GM19455 (cell line): ENCODE data around the gene PLEKHH3.

Source experiments
- ATAC-seq: cut with Tn5 transposase; IDR thresholded peaks from one replicate; pipeline ENCODE4 v1.9.1; 2021; ENCODE audit not compliant: unreplicated experiment

Gene PLEKHH3

DNA sequence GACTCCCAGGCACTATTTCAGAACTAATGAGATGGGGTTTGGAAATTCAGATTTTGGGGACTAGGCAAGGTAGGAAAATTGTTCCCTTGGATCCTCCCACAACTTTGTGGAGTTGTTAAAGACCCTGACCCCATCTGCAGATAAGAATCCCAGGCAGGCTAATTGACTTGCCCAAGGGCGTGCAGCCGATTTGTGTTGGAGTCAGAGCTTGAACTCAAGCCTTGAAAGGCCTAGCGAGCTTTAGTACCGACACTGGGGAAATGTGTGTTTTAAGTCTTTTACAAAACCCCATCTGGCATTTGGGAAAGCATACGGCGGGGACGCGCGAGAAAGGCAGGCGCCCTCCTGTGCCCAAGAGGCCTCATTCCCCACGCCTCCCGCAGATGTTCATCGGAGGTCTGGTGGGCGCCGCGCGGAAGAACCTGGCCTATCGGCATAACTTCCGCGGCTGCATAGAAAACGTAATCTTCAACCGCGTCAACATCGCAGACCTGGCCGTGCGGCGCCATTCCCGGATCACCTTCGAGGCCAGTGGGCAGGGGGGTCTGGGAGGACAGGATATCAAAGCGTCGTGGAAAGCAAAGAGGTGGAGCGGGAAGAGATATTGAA, 9.8 kb upstream of the PLEKHH3 start:
- ATAC-seq = no peak

DNA sequence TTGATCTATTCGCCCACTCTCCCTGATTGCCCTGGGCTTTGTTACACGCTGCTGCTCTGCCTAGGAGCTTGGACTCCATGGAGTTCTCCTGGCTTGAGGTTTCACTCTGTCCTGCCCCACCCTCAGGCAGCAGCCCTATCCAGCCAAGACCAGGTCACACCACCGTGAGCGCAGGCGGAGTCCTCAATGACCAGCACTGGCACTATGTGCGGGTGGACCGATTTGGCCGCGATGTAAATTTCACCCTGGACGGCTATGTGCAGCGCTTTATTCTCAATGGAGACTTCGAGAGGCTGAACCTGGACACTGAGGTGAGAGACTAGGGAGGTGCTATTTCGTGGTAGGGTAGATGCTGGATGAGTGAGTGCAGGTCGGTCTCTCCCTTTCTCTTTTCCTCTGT, 9.0 kb upstream of the PLEKHH3 start:
- no peak for ATAC-seq

DNA sequence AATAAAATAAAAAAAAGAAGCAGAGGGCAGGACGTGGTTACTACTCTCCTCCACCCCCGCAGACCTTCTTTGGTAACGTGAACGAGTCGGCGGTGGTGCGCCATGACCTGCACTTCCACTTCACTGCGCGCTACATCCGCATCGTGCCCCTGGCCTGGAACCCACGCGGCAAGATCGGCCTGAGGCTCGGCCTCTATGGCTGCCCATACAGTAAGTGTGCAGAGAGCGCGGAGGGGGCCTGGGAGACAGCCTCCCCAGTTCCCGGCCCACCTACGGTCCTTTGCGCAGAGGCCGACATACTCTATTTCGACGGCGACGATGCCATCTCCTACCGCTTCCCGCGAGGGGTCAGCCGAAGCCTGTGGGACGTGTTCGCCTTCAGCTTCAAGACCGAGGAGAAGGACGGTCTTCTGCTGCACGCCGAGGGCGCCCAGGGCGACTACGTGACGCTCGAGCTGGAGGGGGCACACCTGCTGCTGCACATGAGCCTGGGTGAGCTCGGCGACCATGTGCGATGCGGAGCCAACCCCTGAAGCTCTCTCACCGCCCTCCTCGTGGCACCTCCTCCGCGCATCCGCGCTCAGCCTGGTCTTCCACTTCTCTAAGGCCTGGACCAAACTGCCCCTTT, 8.2 kb upstream of the PLEKHH3 start:
- ATAC-seq = no peak

DNA sequence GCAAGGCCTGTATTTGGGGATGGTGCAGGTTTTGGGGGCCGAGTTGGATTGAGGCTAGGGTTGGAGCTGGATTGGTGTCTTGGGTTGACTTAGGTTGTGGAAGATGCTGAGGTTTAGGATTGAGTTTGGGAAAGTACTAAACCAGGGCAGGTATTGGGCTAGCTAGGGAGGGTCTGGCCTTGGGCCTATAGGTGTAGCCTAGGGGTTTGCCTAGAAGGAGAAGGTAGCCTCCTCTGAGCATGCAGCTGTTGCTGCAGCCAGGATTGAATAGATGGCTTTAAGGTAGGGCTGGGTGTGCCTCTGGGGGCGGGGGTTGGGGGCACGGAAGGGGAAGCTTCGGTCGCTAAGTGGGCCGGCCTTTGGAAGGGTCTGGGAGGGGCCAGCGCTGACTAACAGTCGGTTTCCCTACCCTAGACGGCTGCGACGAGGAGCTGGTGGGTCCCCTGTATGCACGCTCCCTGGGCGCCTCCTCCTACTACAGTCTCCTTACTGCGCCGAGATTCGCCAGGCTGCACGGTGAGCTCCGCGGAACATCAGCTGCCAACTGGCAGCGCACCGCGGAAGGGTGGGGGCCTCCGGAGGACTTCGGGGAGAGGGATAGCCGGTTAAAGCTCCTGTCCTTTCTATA, 6.7 kb upstream of the PLEKHH3 start:
- ATAC-seq = no peak

DNA sequence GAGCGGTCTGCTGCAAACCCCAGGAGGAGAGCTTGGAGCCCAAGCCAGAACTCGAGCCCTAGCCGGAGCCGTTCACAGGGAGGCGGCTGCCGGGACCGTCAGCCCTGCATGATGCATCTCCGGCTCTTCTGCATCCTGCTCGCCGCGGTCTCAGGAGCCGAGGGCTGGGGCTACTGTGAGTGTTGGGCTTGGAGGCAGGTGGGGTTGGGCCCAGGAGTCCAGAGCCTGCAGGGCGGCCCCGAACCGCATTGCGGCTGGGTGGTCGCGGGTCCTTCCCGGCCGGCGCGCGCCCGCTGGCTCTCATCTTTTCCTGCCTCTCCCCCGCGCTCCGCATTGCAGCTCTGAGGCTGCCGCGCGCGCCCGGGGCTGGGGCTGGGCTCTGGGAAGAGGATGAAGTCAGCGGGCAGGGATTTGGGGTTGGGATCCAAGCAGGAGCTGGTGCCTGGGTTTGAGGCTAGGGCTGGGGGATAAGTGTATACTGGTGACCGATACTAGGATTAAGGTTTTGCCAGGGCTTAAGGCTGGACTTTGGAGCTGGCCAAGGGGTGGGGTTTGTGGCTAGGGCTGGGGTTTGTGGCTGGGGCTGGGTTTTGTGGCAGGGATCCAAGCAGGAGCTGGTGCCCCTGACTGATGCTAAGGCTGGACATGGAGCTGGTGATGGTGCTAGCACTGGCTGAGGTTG, 6.1 kb upstream of the PLEKHH3 start:
- ATAC-seq = no peak

DNA sequence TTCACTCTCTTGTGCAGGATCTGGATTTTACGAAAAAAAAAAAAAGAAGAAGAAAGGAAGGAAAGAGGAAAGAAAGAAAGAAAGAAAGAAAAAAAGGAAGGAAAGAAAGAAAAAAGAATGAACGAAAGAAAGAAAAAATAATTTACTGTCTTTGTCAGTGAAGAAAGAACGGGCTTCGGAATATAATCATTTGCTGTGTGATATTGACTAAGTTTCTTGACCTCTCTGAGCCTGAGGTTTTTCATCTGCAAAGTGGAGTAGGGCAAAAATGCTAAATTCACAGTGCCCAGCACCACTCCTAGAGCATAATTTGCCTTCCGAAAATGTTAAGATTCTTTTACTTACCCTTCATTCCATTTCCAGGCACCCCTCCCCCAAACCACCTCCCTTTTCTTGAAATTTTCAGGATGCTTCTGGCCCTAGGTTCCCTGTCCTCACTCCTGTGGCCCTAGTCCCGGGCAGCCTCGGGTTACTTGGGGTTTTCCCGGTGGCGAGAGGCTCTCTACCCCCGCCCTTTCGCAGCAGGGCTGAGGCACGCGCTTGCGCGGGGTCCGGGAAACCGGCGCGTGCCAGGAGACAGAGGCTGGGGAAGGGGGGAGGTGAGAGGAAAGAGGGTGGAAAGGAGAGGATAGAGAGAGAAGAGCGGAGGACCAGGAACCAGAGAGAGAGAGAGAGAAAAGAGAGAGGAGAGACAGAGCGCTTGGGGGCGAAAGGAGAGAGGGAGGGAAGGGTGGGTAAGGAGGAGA, 5.4 kb upstream of the PLEKHH3 start, which contains the start of gene CNTNAP1:
TSS of gene CNTNAP1 (plus strand) at position 556 of the 746 bp plus-strand sequence. CDS start 299 bp downstream, outside the sequence.
- ATAC-seq = no peak

DNA sequence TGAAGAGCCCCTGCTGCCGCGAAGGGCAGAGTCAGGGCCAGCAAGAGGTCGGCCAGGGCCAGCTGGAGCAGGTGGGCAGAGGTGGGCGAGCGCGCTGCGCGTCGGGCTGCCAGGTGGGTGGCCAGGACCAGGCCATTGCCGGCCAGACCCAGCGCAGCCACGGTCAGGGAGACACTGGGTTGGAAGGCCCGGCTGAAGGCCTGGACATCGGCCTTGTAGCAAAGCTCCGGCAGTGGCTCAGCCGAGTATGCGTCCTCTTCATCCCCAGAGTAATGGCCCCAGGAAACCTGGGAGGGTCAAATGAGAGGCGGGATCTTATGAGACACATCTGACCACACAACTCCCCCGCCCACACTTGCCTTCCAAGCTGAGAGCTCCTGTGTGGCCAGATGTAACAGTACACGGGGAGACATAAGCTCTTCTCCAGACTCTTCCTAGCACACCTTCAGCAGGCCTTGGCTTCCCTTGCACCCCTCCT, 3.6 kb upstream of the PLEKHH3 start:
- ATAC-seq = no peak

DNA sequence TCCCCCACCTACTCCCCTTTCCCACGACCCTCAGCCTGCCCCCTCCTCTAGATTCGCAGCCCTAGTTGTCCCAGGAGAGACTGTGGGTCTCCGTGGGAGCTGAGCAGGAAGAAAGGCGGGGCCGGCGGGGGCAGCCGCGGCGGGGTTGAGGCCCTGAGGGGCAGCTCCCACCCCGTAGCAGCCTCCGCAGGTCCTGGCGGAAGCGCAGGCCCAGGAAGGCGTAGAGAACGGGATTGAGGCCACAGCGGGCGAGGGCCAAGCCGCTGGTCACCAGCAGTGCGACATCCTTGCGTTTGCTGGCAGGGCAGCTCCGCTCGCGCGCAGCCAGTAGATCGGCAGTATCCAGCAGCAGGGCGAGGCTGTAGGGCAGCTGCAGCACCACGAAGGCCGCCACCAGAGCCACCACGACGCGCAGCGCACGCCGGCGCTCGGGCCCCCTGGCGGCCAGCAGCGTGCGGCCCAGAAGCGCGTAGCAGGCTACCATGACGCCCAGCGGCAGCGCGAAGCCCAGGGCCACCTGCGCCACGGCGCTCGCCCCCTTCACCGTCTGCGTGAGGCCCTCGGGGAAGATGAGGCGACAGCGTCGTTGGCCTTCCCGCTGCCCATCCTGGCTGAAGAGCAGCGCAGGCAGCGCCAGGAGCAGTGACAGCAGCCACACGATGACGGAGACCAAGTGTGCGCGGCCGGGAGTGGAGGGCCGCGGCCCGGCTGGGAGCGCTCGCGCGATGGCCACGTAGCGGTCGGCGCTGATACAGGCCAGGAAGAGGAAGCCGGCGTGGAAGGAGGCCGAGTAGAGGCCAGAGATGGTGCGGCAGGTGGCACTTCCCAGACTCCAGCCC, 2.9 kb upstream of the PLEKHH3 start:
- ATAC-seq = no peak

DNA sequence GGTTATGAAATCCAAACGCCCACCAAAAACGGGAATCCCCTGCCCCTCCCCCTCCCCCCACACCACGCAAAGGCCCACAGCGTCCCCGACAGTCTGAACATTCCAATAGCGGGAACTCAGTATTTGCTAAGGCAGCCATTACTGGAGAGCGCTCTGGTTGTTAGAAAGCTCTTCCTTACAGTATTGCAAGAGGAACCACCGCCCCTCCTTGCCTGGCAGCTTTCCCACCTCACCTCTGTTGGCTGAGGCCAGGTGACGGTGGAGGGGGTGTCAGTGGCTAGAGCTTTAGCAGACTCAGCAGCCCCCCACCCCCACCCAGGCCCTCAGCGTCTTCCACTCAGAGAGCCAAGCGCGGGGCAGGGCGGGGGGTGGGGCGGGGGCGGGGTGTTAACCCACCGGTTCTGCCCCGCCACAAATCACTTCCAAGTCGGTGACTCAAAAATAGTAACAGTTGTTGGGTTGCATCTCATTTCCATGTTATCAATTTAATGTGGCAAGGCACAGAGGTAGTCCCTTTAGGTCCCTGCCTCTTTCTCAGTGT, 2.2 kb upstream of the PLEKHH3 start:
- no peak for ATAC-seq

DNA sequence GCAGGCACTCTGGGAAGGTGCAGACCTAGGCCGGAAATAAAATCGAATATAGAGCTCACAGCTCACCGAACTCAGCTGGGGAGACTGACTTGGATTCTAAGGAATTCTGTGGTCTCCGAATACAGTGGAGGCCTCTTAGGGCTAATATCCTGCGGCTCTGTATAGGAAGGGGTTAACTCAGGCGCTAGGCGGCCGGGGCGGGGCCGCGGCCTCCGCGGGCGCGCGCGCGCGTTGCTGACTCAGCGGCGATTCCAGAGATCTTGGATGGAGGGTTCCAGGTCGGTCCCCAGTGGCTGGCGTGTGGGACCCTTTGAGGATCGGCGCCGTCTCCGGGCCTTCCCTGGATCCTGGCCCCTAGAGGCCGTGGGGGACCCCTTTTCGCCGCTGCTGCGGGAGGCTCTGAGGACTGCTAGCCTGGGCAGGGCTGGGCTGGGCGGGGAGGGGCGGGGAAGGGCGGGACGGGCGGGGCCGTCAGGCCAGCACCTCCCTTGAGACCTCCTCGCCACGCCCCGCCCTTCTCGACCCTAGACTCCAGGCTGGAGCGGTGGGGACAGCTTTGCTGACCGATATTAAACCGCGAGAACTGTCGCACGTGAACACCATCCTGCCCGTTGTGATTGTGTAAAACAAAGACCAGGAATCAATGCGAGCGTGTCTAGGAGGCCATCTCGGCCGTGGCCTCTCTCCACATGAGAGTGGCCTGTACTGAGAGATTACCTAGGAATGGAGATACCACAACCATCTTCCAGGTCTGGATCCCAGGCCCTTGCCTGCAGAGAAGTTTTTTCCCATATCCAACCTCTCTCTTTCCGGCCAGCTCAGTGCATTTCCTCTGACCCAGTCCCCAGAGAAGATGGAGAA, 1.4 kb upstream of the PLEKHH3 start:
- no peak for ATAC-seq

DNA sequence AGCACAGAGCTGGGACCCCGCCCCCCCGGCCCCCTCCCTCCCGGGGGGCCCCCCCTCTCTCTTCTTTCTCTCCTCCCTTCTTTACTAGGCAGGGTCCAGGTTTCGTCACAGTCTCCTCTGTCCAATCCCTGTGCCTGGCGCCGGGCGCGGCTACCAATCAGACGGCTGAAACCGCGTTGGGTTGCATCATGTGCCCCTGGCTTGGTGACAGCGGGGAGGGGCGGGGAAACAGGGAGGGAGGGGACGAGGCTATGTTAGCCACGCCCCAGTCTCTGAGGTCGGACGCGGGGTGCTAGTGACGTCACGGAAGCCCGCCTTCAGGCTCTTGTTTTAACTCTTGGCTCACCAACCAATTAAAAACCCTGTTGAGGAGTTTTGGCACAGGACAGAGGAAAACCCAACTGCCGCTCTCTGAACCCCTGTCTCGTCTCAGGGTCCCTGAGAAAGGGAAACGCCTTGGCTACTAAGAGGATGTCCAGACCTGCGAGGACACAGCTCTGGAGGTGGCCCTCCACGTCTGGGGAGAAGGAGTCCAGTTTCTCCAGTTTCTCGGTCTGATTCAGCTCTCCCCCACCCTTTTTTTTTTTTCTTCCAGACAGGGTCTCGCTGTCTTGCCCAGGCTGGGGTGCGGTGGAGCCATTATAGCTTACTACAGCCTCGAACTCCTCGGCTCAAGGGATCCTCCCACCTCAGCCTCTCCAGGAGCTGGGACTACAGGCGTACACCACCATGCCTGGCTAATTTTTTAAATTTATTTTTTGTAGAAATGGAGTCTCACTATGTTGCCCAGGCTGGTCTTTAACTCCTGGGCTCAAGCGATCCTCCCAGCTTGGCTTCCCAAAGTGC, 441 bp upstream of the PLEKHH3 start:
- peak; percentile 57 for ATAC-seq

DNA sequence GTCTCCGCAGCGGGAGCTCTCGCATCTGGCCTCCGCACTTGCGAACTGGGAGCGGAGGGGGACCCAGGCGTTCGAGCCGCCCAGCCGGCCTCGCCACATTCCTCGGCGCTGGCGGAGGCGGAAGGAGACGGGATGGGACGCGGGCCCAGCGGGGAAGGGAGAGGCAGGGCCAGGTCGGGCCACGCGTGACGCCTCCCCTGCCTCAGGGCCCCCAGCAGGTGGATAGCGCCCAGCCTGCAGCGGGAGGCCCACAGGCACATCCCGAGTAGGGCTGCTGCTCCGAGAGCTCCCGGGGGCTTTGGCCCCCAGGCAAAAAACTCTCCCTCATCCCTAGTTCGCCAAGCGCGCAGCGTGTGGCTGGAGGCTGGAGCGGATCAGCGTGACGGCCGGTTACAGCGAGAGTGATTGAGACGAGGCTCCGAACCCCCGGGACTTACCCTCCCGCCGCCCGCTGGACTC, 800 bp downstream of the PLEKHH3 start:
- no peak for ATAC-seq

DNA sequence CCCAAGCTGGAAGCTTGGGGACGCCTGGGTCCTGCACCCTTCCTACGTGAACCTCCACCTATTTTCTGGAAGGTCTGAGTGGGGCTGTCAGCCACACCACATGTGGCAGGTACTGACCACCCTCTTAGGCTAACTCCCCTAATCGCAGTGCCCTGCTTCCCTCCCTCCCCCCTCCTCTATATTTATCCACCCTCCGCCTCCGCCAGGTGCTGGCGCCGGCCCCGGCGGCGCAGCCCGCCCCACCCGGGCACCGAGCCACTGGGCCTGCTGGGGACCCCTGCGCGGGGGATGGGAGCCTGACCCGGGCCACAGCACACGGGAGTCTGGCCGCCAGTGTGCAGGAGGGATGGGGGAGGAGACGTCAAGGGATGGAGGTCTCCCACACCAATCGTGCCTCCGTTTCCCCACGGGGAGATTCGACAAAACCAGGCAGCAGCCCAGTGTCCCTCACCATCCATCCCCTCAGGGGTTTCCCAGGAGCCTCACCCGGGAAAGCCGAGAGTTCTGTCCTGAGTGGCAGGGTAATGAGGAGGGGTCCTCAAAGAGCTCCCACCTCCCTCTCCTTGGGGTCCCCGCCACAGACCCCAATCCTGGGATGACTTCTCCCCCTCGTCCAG, 1.3 kb downstream of the PLEKHH3 start:
- ATAC-seq = no peak

DNA sequence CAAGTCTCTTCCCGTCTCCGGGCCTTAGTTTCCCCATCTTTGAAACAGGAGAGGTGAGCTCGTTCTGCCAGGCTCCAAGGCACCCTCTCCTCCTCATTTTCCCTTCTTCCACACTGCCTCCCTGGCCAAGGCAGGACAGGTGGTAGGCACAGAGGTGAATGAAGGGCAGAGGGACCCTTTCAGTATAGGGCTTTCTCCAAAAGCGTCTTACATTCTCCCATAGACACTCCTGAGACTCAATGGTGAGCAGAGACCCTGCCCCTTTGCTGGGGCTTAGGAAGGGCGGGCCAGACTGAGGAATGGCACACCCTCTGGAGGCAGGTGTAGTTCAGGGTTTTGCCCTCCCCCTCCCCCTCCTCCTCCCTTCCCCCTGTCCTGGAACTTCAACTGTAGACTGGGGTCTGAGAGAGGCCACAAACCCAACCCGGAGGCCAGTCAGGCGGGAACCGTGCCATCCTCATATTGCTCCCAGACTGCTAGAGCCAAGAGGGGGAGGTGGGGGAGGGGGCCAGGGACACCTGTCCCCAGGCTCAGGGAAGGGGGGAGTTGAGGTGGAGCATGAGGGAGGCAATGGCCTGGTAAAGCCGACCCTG, 1.9 kb downstream of the PLEKHH3 start:
- no peak for ATAC-seq

DNA sequence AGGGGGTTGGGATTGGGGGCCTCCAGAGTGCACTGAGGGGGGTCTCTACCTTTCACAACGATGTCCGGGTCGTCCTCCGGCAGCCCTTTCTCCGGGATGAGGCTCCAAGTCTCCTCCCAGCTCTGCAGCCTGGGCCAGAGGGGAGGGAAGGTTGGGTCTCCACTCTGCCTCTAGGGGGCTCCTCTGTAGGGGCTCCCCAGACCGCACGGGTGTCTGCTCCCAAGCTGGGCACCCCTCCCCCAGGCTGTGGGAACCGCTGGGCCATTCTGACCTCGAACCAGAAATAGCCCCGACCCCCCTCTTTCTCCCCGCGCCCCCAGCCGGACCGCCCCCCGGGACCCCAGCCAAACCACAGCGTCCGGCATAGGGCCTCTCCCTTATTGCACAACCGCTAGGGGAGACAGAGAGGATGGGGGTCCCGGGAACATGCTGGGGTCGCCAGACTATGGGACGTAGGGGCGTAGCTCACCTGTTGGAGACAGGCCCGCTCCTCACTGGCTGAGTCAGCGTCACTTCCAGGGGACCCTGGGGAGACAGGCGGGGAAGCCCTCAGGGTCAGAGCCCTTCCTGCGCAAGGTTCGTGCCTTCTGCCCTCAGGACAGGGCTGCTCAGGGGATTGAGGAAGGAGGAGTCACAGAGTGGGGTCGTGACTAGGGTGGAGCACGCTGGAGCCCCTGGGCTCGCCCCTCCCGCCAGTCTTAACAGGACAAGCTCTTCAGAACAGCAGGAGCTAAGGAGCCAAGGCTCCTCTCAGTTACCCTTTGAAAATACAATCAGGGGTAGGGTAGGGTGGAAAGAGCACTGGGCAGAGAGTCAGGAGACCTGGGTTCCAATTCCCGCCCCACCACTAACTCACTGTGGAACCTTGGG, 2.7 kb downstream of the PLEKHH3 start:
- ATAC-seq = no peak

DNA sequence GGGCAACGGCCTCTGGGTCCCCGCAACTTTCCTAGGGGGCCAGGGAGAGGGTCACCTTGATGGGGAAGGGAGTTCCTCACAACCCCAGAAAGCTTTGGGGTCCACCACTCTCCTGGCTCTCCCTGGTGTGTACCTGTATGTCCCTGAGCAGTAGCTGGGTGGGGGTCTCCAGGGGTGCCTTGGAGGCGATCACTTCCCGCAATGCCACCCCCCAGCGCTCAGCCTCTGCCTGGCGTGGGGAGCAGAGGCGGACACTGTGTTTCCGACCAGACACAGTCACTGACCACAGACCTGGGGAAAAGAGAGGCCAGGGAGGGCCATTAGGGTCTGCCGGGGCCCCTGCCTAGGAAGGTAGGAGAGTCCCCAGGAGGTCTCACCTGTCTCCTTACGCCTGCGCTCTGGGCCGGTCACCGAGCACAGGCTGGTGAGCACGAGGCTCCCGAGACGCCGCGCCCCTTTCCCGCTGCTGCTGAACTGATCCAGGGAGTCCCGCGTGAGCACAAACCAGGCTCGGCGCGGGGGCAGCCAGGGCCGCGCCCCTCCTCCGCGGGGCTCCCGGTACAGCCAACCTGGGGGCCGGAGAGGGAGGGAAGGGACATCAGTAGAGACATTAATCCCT, 3.4 kb downstream of the PLEKHH3 start:
- no peak for ATAC-seq
